HG03575 (cell line): Measurements from ENCODE around the gene CCL13.

ENCODE experiments used
- ATAC-seq: cut with Tn5 transposase; IDR thresholded peaks from one replicate; pipeline ENCODE4 v1.9.1; 2021; ENCODE audit not compliant: unreplicated experiment, insufficient number of reproducible peaks, low FRiP score; ENCODE audit errors: extremely low read depth

Gene CCL13

GRCh38 chr17:34360601-34361270 is 4.5 kb downstream of the CCL13 start:
- ATAC-seq, result no peak

DNA sequence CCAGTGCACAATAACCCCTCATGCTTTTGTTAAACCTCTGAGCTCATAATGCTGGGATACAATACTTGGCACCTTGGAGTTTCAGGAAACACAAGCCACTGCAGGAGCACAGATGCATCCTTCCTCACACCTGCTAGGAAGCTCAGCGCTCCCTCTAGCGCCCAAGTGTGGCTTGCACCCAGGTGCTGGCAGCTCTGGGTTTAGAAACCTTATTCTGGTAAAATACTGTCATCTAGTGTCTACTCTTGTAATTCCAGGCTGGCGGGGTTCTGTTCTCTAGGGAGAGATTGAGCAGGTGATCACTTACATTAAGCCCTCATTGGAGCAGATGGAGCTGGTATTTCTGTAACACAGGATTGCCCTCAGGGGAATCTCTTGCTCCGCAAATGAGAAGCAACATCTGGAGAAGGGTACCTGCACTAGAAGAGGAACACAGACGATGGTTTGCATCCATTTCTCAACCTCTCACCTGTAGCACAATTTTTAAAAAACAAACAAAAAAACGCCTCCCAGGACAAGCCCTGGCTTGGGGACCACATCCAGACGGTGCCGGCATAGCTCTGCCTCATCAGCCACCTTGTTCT is 5.3 kb downstream of the CCL13 start:
- ATAC-seq, result no peak

GRCh38 chr17:34363183-34363661 is 6.9 kb downstream of the CCL13 start, which contains the start of gene CCL1:
Gene CCL1, minus strand, starts transcription at chr17:34363233. Its CDS starts 72 bp downstream, at chr17:34363161.
- ATAC-seq, result no peak

DNA sequence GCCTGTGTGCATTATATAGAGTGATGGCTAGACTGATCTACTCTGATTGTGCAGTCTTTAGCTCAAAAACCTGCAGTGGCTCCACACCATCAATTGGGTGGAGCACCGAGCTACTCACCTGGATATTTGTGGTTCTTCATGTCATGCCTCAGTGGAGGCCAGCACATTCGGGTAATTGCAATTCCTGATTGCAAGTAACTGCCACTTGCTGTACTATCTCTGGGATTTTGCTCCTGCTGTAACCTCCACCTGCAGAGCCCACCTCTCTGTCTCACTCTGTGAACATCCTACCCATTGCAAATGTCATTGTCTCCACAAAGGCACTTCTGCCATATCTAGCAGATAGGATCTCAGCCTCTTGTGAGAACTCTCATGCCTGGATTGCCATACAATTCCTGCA is 8.5 kb downstream of the CCL13 start:
- no peak for ATAC-seq

DNA sequence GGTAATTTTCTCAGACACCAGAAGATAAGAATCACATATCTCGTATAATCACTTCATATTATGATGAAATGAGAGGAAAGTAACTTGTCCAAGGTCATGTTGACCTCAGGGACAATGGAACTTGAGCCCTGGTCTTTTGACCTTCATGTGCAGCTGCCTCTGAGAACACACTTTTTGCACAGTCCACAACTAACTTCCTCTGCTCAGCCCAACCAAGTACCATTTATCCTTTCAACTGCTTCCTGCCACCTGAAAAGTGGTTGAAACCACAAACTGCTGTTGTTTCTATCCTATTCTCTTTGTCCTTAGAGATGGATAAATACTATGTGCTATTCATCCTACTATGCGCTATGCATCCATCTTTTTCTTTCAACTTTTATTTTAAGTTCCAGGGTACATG is 9.1 kb downstream of the CCL13 start:
- no peak for ATAC-seq

DNA sequence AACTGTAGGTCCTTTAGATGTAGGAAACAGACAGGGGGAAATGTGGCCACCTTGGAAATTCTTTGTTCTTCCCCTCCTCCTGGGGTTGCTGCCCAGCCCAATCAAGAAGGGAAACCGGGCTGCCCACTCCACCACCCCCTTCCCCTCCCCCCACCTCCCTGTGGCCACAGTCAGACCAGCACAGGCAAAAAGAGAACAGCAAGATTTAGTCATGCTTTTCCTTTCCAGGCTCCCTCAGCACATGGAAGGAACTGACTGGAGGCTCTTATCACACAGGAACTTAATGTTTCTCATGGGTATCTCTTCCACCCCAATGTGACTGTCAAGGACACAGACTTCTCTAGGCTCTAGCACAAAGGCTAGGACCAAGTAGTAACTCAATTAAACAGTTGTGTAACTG is 9.7 kb downstream of the CCL13 start:
- ATAC-seq, result no peak

GRCh38 chr17:34366529-34367107 is 10.3 kb downstream of the CCL13 start:
- no peak for ATAC-seq

- ATAC-seq, result no peak
These were observed 11.4 kb downstream of the CCL13 start for GRCh38 chr17:34367486-34368195.

DNA sequence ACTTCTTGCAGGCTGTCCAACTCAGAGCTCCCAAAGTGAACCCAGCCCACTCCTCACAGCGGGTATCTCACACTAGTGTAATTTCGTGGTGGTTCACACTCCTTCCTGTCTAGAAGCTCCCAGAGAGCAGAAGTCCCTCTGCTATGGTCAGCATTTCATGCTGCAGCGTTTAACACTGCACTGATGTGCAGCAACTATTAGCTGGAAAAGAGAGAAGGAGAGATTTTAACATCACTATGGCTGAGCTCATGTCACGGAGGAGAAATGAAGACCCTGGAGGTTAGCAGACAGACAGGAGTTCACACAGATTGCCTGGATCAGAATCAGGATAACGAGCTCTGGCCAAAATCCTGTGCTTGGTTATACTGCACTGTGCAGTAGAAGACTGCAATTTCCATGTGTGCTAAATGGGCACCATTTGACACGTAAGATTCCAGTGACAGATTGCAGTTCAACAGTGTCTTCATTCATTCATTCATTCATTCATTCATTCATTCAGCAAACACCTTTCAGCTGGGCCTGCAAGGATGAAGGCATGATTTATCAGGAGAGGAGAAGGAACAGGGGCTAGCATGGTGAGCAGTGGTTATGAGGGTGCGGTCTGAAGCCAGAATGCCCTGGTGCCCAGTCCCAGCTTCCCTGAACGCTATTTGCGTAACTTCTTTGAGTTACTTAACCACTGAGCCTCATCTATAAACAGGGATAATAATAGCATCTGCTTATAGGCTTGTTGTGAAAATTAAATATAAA is 12.1 kb downstream of the CCL13 start:
- no peak for ATAC-seq

DNA sequence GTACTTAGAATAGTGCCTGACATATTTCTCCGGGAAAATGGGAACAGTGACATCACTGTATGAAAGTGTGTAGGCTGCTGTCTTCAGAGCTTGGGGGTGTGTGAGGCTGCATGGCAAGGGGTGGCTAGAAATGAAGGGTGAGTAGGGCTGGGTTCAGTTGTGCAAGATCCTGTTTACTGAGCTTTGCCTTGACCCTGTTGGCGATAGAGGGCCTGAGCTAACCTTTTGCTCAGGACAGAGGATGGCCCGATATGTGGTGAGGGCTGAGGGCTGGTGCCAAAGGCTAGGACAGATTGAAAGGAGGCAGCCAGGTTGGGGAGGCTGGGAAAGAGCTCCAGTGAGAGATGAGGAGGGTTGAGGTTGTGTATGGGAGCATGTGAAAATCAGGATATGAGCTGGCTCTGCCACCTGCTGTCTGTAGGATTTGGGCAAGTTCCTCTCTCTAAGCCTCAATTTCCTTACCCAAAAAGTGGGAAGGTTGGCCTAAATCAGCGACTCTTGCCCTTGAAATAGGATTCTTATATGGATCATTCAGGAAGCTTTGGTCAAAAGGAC is 12.7 kb downstream of the CCL13 start:
- no peak for ATAC-seq

- ATAC-seq, result no peak
These were observed 13.3 kb downstream of the CCL13 start for GRCh38 chr17:34369571-34369970.

DNA sequence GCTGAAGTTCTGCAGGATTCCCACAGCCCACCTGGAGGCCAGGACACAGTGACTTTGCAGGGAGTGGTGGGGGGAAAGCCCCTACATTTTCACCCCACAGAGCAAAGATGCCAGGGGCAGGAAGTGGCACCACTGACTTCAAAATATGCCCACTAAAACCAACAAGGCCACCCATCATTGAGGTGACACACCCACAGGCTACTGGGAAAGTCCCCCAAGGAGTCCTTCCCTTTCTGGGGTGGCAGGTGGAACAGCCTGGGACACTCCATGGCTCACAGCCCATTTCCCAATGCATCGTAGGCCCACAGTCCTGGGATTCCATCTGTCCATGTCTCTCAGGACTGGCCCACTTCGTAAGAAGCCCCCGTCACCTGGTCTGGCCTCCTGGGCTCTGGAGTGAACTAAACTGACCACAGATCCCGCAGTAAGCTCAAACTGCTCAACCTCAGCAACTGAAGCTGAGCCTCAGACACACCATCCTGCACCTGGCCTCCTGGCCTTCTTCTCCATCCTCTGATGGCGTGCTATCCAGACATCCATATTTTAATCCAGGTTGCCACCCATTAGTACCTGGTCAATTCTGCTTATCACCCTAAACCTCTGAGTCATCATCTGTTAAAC is 14.2 kb downstream of the CCL13 start:
- no peak for ATAC-seq

GRCh38 chr17:34370997-34371395 is 14.7 kb downstream of the CCL13 start:
- ATAC-seq, result no peak

- ATAC-seq, result no peak
These were observed 15.3 kb downstream of the CCL13 start for GRCh38 chr17:34371405-34372100.

GRCh38 chr17:34374457-34374856 is 18.2 kb downstream of the CCL13 start:
- no peak for ATAC-seq

DNA sequence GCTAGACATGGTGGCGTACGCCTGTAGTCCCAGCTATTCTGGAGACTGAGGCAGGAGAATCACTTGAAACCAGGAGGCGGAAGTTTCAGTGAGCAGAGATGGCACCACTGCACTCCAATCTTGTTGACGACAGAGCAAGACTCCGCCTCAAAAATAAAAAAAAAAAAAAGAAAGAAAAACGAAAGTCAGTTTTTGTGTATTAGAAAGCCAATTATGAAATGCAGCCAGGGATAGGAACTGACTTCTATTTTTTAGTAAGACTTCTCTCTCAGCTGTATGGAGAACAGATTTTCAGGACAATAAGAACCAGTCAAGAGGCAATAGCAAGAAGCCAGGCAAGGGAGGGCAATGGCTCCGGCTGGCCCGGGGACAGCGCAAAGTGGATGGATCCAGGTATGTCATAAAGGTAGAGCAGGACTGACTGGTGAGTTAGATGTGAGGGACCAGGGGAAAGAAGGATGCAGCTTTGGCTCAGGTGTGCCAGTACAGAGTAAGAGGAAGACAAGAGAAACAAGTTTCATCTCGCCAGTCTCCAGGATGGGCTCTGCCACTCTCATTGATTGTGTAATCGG is 19.2 kb downstream of the CCL13 start:
- no peak for ATAC-seq

- ATAC-seq, result no peak
These were observed 21.0 kb downstream of the CCL13 start for GRCh38 chr17:34377078-34377823.
